Smooth muscle cell (in vitro differentiated cells): Measurements from ENCODE around the gene DROSHA. TPM values are rescaled to one million over a fixed set of nuclear protein-coding genes. Genes with fewer than 3 reads are reported as not detected.

Experiments
- DNase-seq: peaks from one replicate; lab custom pipeline; 2025; ENCODE audit not compliant: unreplicated experiment; lab: John Stamatoyannopoulos, UW
- H2AFZ ChIP-seq: fragments of 200-600 bp; sonication (generic); 2 replicates; pipeline ENCODE4 v1.6.0; 2016; ENCODE audit warnings: antibody characterized with exemption, low read depth, mild to moderate bottlenecking
- H3F3A ChIP-seq: fragments of 200-600 bp; sonication (generic); 2 replicates; pipeline ENCODE4 v1.6.0; 2017; ENCODE audit warnings: antibody characterized with exemption, low read depth
- H3K27ac ChIP-seq: fragments of 200-600 bp; sonication (generic); 2 replicates; pipeline ENCODE4 v1.5.1; 2016; ENCODE audit warnings: low read depth, mild to moderate bottlenecking
- H3K27me3 ChIP-seq: fragments of 200-600 bp; sonication (generic); 2 replicates; pipeline ENCODE4 v1.6.1; 2016; ENCODE audit warnings: low read depth, mild to moderate bottlenecking
- H3K36me3 ChIP-seq: fragments of 200-600 bp; sonication (generic); 2 replicates; pipeline ENCODE4 v1.5.1; 2016; ENCODE audit warnings: low read depth
- H3K4me1 ChIP-seq: fragments of 200-600 bp; sonication (generic); 2 replicates; pipeline ENCODE4 v1.5.1; 2016; ENCODE audit warnings: low read depth
- H3K4me2 ChIP-seq: fragments of 200-600 bp; sonication (generic); 2 replicates; pipeline ENCODE4 v1.6.0; 2016; ENCODE audit warnings: mild to moderate bottlenecking
- H3K4me3 ChIP-seq: fragments of 200-600 bp; sonication (generic); 2 replicates; pipeline ENCODE4 v1.5.1; 2016; ENCODE audit warnings: mild to moderate bottlenecking
- H3K79me2 ChIP-seq: fragments of 200-600 bp; sonication (generic); 2 replicates; pipeline ENCODE4 v1.6.0; 2016; ENCODE audit warnings: low read depth, mild to moderate bottlenecking
- H3K9ac ChIP-seq: fragments of 200-600 bp; sonication (generic); 2 replicates; pipeline ENCODE4 v1.6.0; 2016; ENCODE audit warnings: low read depth
- H3K9me3 ChIP-seq: fragments of 200-600 bp; sonication (generic); replicated peaks from 2 replicates; pipeline ENCODE4 v1.5.1; 2016; ENCODE audit warnings: low read depth
- H4K20me1 ChIP-seq: fragments of 200-600 bp; sonication (generic); 2 replicates; pipeline ENCODE4 v1.6.0; 2016; ENCODE audit warnings: low read depth
- WGBS: methylation state at CpG from one replicate; pipeline ENCODE4 v1.1.7; 2016; ENCODE audit warnings: low lambda C conversion rate; 5-methylcytosine and 5-hydroxymethylcytosine counted together
- polyA plus RNA-seq: library from polyadenylated mRNA; unstranded; fragments of >200 nt; fragmentation: Nextera tagmentation; extraction: Ambion mirVana; gene quantifications from 2 replicates; pipeline ENCODE4 v1.2.1, GENCODE V29; 2016
- total RNA-seq: library from RNA; depleted of rRNA; stranded (reverse); fragments of >200 nt; gene quantifications from 2 replicates; pipeline ENCODE4 v1.2.3, GENCODE V29; 2014
- TF ChIP-seq, protein P1 (sequence below): fragments of 200-600 bp; sonication (generic); IDR thresholded peaks from 2 replicates; pipeline ENCODE4 v1.5.1; 2017; ENCODE audit warnings: borderline replicate concordance, mild to moderate bottlenecking, antibody characterized with exemption; ENCODE audit not compliant: insufficient read depth, poor library complexity, severe bottlenecking

Gene DROSHA
- total and polyA plus RNA-seq, 2 experiments from 2014 or later: 35.3 to 50.5 TPM

DNA sequence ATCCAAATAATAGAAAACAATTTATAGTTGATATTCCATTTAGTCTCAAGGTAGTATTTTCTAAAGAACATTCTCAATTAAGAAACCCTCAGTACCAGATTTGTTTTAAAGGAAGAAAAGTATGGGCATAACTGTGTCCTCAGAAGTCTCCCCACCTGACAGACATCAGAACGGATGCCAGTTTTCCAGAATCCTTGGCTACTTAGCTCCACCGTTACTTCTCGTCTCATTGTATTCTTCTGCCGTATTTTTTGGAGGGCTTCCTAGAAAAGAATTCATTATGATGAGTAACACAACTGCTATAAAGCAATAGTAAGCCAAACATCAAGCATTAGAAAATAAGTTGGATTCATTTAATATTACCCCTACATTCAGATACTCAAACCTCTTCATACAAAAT is 67.8 kb downstream of the DROSHA start:
- H3F3A ChIP-seq: no peaks in the 10 kb centered on the region
- TF ChIP-seq, protein P1, sequence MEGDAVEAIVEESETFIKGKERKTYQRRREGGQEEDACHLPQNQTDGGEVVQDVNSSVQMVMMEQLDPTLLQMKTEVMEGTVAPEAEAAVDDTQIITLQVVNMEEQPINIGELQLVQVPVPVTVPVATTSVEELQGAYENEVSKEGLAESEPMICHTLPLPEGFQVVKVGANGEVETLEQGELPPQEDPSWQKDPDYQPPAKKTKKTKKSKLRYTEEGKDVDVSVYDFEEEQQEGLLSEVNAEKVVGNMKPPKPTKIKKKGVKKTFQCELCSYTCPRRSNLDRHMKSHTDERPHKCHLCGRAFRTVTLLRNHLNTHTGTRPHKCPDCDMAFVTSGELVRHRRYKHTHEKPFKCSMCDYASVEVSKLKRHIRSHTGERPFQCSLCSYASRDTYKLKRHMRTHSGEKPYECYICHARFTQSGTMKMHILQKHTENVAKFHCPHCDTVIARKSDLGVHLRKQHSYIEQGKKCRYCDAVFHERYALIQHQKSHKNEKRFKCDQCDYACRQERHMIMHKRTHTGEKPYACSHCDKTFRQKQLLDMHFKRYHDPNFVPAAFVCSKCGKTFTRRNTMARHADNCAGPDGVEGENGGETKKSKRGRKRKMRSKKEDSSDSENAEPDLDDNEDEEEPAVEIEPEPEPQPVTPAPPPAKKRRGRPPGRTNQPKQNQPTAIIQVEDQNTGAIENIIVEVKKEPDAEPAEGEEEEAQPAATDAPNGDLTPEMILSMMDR: no peak
- no peak for DNase-seq
- no peak overlapping the region for H2AFZ ChIP-seq
- H3K4me1 ChIP-seq: no peaks in the 10 kb centered on the region
- no peak overlapping the region for H3K9ac ChIP-seq
- no peak overlapping the region for H3K4me2 ChIP-seq
- H3K4me3 ChIP-seq: no peak overlapping the region
- WGBS: 98% methylated on average over 4 of the region's 4 CpGs
- no peaks in the 10 kb centered on the region for H4K20me1 ChIP-seq
- H3K36me3 ChIP-seq: peaks cover 44% of the 10 kb centered on the region
- H3K9me3 ChIP-seq: no peaks in the 10 kb centered on the region
- H3K27ac ChIP-seq: no peak overlapping the region
- no peaks in the 10 kb centered on the region for H3K79me2 ChIP-seq
- no peaks in the 10 kb centered on the region for H3K27me3 ChIP-seq

DNA sequence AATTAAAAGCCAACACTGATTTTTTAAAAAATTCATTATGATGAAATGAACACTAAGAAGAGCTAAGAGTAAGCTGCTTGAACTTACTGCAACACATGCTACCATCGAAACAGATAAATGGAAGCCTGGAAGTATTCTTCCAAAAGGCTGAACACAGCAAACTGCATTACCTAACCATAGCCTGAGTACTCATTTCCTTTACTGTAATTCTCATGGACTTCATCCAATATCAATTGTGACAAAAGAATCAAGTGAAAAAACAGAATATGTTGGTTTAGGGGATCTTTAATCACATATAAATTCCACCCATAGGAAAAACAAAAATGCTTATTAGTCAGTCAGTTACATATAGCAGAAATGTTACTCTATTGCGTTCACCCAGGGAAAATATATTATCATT is 68.5 kb downstream of the DROSHA start:
- DNase-seq: no peak
- H3K9ac ChIP-seq: no peak overlapping the region
- H4K20me1 ChIP-seq: no peaks in the 10 kb centered on the region
- 100% methylated on average over 2 of the region's 2 CpGs for WGBS
- H3K27ac ChIP-seq: no peak overlapping the region
- no peak overlapping the region for H2AFZ ChIP-seq
- H3K79me2 ChIP-seq: no peaks in the 10 kb centered on the region
- H3K4me3 ChIP-seq: no peak overlapping the region
- no peaks in the 10 kb centered on the region for H3K9me3 ChIP-seq
- no peaks in the 10 kb centered on the region for H3K4me1 ChIP-seq
- TF ChIP-seq, protein P1: no peak
- H3K4me2 ChIP-seq: no peak overlapping the region
- peaks cover 49% of the 10 kb centered on the region for H3K36me3 ChIP-seq
- no peaks in the 10 kb centered on the region for H3K27me3 ChIP-seq
- H3F3A ChIP-seq: no peaks in the 10 kb centered on the region

DNA sequence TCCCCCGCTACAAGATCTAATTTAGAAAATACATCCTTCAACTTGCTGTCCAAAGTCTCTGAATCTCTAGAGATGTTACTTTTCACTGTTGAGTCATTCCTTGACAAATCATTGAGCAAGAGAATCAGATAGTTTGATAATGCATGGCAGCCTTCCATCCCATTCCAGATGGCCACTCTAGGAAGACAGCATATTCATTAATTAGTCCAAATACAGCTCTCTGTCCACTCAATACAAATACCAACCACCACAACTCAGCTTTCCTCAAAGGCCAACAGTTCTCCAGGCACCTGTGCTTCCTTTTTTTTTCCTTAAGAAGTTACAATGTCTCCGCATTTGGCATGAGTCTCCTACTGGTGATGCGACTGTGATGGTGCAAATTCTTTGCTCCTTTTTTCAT is 72.3 kb downstream of the DROSHA start:
- Histone ChIP-seq H3K9me3 (peaks cover 18% of the 10 kb centered on the region), H3K4me1 (no peaks in the 10 kb centered on the region), H3K27ac (no peak overlapping the region), H3F3A (no peaks in the 10 kb centered on the region), H3K27me3 (no peaks in the 10 kb centered on the region), H4K20me1 (no peaks in the 10 kb centered on the region), H2AFZ (no peak overlapping the region), H3K4me3 (no peak overlapping the region), H3K4me2 (no peak overlapping the region), H3K79me2 (no peaks in the 10 kb centered on the region), H3K9ac (no peak overlapping the region), H3K36me3 (peaks cover 59% of the 10 kb centered on the region)
- 99% methylated on average over 3 of the region's 3 CpGs for WGBS
- TF ChIP-seq, protein P1: no peak
- DNase-seq: no peak

DNA sequence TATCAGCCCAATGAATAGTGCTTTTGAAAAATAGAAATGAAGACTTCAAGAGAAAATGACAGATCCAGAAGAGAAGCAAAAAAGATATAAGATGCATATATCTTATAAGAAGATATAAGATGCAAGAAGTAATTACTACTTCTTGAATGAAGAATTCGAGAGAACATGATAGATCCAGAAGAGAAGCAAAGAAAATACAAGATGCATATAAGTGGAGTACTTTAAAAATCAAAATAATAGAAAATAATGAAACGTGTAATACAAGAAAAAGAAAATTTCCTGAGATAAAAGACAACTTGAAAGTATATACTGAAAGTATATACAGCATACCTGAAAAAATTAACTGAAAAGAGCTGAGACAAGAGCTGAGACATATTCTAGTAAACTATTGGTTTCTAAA is 76.7 kb downstream of the DROSHA start:
- Histone ChIP-seq H4K20me1 (no peaks in the 10 kb centered on the region), H3K27ac (no peak overlapping the region), H2AFZ (no peak overlapping the region), H3K27me3 (no peaks in the 10 kb centered on the region), H3K4me3 (no peak overlapping the region), H3K4me1 (no peaks in the 10 kb centered on the region), H3K9me3 (peaks cover 18% of the 10 kb centered on the region), H3K9ac (no peak overlapping the region), H3K4me2 (no peak overlapping the region), H3F3A (no peaks in the 10 kb centered on the region), H3K79me2 (no peaks in the 10 kb centered on the region), H3K36me3 (peaks cover 41% of the 10 kb centered on the region)
- TF ChIP-seq, protein P1: no peak
- DNase-seq: no peak
- WGBS: 97% methylated on average over 2 of the region's 2 CpGs
